ENCODE data around the gene LANCL3.

- no peak for TF ChIP-seq POLR2A (IDR thresholded peaks at IDR 0.05)
- no peak for TF ChIP-seq CTCF (IDR thresholded peaks at IDR 0.05)
Observed at GRCh38 chrX:37607243-37607642, 35.8 kb downstream of the LANCL3 start.

Data from heart left ventricle (tissue), 13 donors.